Measurements from ENCODE around the gene HDHD3.
A peak's percentile ranks its signal among the peaks of the same experiment; 100 is the strongest.

Gene HDHD3

GRCh38 chr9:113348437-113348836, 28.3 kb downstream of the HDHD3 start:
- Histone ChIP-seq H3K36me3 (replicated peaks) (no peaks in the 10 kb centered on the region), H3K4me3 (no peak overlapping the region), H3K27me3 (ENCODE audit: low read depth) (peaks cover 45% of the 10 kb centered on the region), H3K9me3 (no peaks in the 10 kb centered on the region), H3K4me1 (no peaks in the 10 kb centered on the region)
- no peak for DNase-seq (ENCODE audit: low spot score in 2 of 2)
- in situ Hi-C loops (cut with MboI; ENCODE audit: low sequenced_read_pairs): no loop called here

- H3K4me1 ChIP-seq: no peaks in the 10 kb centered on the region
- H3K4me3 ChIP-seq: no peak overlapping the region
- in situ Hi-C loops (cut with MboI; ENCODE audit: low sequenced_read_pairs): no loop called here
- no peak for DNase-seq (ENCODE audit: low spot score in 2 of 2)
- peaks cover 26% of the 10 kb centered on the region for H3K27me3 ChIP-seq (ENCODE audit: low read depth)
- H3K9me3 ChIP-seq: no peaks in the 10 kb centered on the region
- no peaks in the 10 kb centered on the region for H3K36me3 ChIP-seq (replicated peaks)
Measured at GRCh38 chr9:113345671-113346070, 31.1 kb downstream of the HDHD3 start.

- H3K36me3 ChIP-seq (replicated peaks): no peaks in the 10 kb centered on the region
- in situ Hi-C loops (cut with MboI; ENCODE audit: low sequenced_read_pairs): no loop called here
- no peak overlapping the region for H3K4me3 ChIP-seq
- 0 out of 2 replicates have a peak, but pooled peaks cover 2% of the 10 kb centered on the region for H3K4me1 ChIP-seq
- H3K9me3 ChIP-seq: no peaks in the 10 kb centered on the region
- peaks cover 21% of the 10 kb centered on the region for H3K27me3 ChIP-seq (ENCODE audit: low read depth)
- no peak for DNase-seq (ENCODE audit: low spot score in 2 of 2)
Measured at GRCh38 chr9:113345190-113345589, 31.6 kb downstream of the HDHD3 start.

GRCh38 chr9:113343732-113344231, 33.0 kb downstream of the HDHD3 start:
- peaks cover 5% of the 10 kb centered on the region; the same call in 1 of the 2 replicates for H3K4me1 ChIP-seq
- H3K27me3 ChIP-seq (ENCODE audit: low read depth): peaks cover 10% of the 10 kb centered on the region
- no peaks in the 10 kb centered on the region for H3K9me3 ChIP-seq
- no peak overlapping the region for H3K4me3 ChIP-seq
- in situ Hi-C loops (cut with MboI; ENCODE audit: low sequenced_read_pairs): no loop called here
- peak in 1 of 2 experiments; percentile 55 for DNase-seq (ENCODE audit: low spot score in 2 of 2)
- H3K36me3 ChIP-seq (replicated peaks): no peaks in the 10 kb centered on the region

GRCh38 chr9:113341712-113342410, 34.9 kb downstream of the HDHD3 start:
- in situ Hi-C loops (cut with MboI; ENCODE audit: low sequenced_read_pairs): no loop called here
- no peak for DNase-seq (ENCODE audit: low spot score in 2 of 2)
- H3K36me3 ChIP-seq (replicated peaks): no peaks in the 10 kb centered on the region

GRCh38 chr9:113340011-113340699, 36.6 kb downstream of the HDHD3 start, which contains the start of gene WDR31:
Gene WDR31 (minus strand): TSS chr9:113340275. CDS start chr9:113332022, 8,253 bp downstream.
- peak within 1 kb of the TSS; percentile 72 for H3K4me3 ChIP-seq
- in situ Hi-C loops (cut with MboI; ENCODE audit: low sequenced_read_pairs): no loop called here

More at GRCh38 chr9:113341712-113342410, 34.9 kb downstream of the HDHD3 start:
- H3K27me3 ChIP-seq (ENCODE audit: low read depth): no peaks in the 10 kb centered on the region
- no peak overlapping the region for H3K4me3 ChIP-seq
- no peaks in the 10 kb centered on the region for H3K9me3 ChIP-seq
- peaks cover 5% of the 10 kb centered on the region; the same call in 1 of the 2 replicates for H3K4me1 ChIP-seq

GRCh38 chr9:113337714-113338113, 39.1 kb downstream of the HDHD3 start:
- Histone ChIP-seq H3K4me1 (peaks cover 11% of the 10 kb centered on the region), H3K36me3 (replicated peaks) (no peaks in the 10 kb centered on the region), H3K9me3 (no peaks in the 10 kb centered on the region), H3K27me3 (ENCODE audit: low read depth) (no peaks in the 10 kb centered on the region), H3K4me3 (no peak overlapping the region)
- in situ Hi-C loops (cut with MboI; ENCODE audit: low sequenced_read_pairs): no loop called here
- no peak for DNase-seq (ENCODE audit: low spot score in 2 of 2)

More at GRCh38 chr9:113340011-113340699, 36.6 kb downstream of the HDHD3 start, which contains the start of gene WDR31:
- no peaks in the 10 kb centered on the region for H3K9me3 ChIP-seq
- DNase-seq (ENCODE audit: low spot score in 2 of 2): peak; percentile 85 to 91
- H3K36me3 ChIP-seq (replicated peaks): no peaks in the 10 kb centered on the region
- H3K27me3 ChIP-seq (ENCODE audit: low read depth): no peaks in the 10 kb centered on the region
- H3K4me1 ChIP-seq: peaks cover 11% of the 10 kb centered on the region

- H3K36me3 ChIP-seq (replicated peaks): no peaks in the 10 kb centered on the region
- in situ Hi-C loops (cut with MboI; ENCODE audit: low sequenced_read_pairs): no loop called here
- no peaks in the 10 kb centered on the region for H3K9me3 ChIP-seq
- no peak for DNase-seq (ENCODE audit: low spot score in 2 of 2)
- H3K4me1 ChIP-seq: peaks cover 5% of the 10 kb centered on the region; the same call in 1 of the 2 replicates
- no peaks in the 10 kb centered on the region for H3K27me3 ChIP-seq (ENCODE audit: low read depth)
- H3K4me3 ChIP-seq: no peak overlapping the region
Measured at GRCh38 chr9:113331780-113332179, 45.0 kb downstream of the HDHD3 start.

GRCh38 chr9:113328045-113328782, 48.6 kb downstream of the HDHD3 start:
- H3K4me3 ChIP-seq: no peak overlapping the region
- no peaks in the 10 kb centered on the region for H3K27me3 ChIP-seq (ENCODE audit: low read depth)
- DNase-seq (ENCODE audit: low spot score in 2 of 2): no peak
- in situ Hi-C loops (cut with MboI; ENCODE audit: low sequenced_read_pairs): no loop called here
- no peaks in the 10 kb centered on the region for H3K9me3 ChIP-seq
- no peaks in the 10 kb centered on the region for H3K4me1 ChIP-seq
- H3K36me3 ChIP-seq (replicated peaks): no peaks in the 10 kb centered on the region

GRCh38 chr9:113326230-113326629, 50.6 kb downstream of the HDHD3 start:
- no peaks in the 10 kb centered on the region for H3K27me3 ChIP-seq (ENCODE audit: low read depth)
- in situ Hi-C loops (cut with MboI; ENCODE audit: low sequenced_read_pairs): no loop called here
- H3K4me1 ChIP-seq: no peaks in the 10 kb centered on the region
- no peaks in the 10 kb centered on the region for H3K36me3 ChIP-seq (replicated peaks)
- H3K9me3 ChIP-seq: no peaks in the 10 kb centered on the region
- DNase-seq (ENCODE audit: low spot score in 2 of 2): no peak
- H3K4me3 ChIP-seq: no peak overlapping the region

Data from HAP-1 (cell line).